A549 (cell line): Measurements from ENCODE around the gene FOXA1. TPM values are rescaled to one million over a fixed set of nuclear protein-coding genes. Genes with fewer than 3 reads are reported as not detected.

Experiments used
- ATAC-seq, 2 experiments: fragments of 200-7000 bp in 1 of 2; fragments of >200 bp in 1 of 2; cut with Nextera tagmentation in 1 of 2; cut with Tn5 transposase in 1 of 2; 3 replicates each; pipeline versions ENCODE4 v1.8.0 to v1.9.1; 2018 to 2020; ENCODE audit warnings: mild to moderate bottlenecking in 1 of 2, moderate library complexity in 1 of 2
- CTCF ChIA-PET: fragments of 300-600 bp; sonication (Branson Sonifier 250); formaldehyde crosslinking; extraction: SDS; loops from one replicate; lab custom pipeline; 2021; ENCODE audit warnings: antibody characterized with exemption, inconsistent platforms; lab: Yijun Ruan, JAX
- POLR2A ChIA-PET: fragments of 350-600 bp; formaldehyde crosslinking; extraction: SDS; loops from one replicate; lab custom pipeline; 2021; ENCODE audit warnings: antibody characterized with exemption, inconsistent platforms; lab: Yijun Ruan, JAX
- DNase-seq, 2 experiments: peaks; one replicate each; pipeline versions ENCODE4 v3.0.0 to v3.0.0-alpha.2; 2011 to 2016; ENCODE audit warnings: low read depth in 1 of 2, low spot score in 1 of 2
- FAIRE-seq: peaks from 2 replicates; lab custom pipeline; 2011; peaks lifted over from hg19 to GRCh38; lab: Jason Lieb, UNC
- H3K27ac ChIP-seq, 2 experiments: fragments of >200 bp; sonication (Bioruptor Twin); formaldehyde crosslinking; 3 replicates each; pipeline ENCODE4 v1.5.1; 2016 to 2017
- H3K4me1 ChIP-seq: fragments of >200 bp; sonication (Bioruptor Twin); formaldehyde crosslinking; 3 replicates; pipeline ENCODE4 v1.6.1; 2016
- H3K4me2 ChIP-seq: fragments of >200 bp; sonication (Bioruptor Twin); formaldehyde crosslinking; 3 replicates; pipeline ENCODE4 v1.6.1; 2016
- H3K4me3 ChIP-seq: fragments of >200 bp; sonication (Bioruptor Twin); formaldehyde crosslinking; 3 replicates; pipeline ENCODE4 v1.5.1; 2016
- H3K9me3 ChIP-seq: fragments of >200 bp; sonication (Bioruptor Twin); formaldehyde crosslinking; 3 replicates; pipeline ENCODE4 v1.6.1; 2016
- ATOH8 ChIP-seq: fragments of 250-450 bp; sonication (Bioruptor Pico); IDR thresholded peaks from 2 replicates; pipeline ENCODE4 v1.5.0; 2020; ENCODE audit warnings: low read depth, mild to moderate bottlenecking, moderate library complexity
- BCL3 ChIP-seq: fragments of >200 bp; sonication (Bioruptor Twin); formaldehyde crosslinking; IDR thresholded peaks from 3 replicates; pipeline ENCODE4 v1.6.1; 2016
- BHLHE40 ChIP-seq: IDR thresholded peaks from 2 replicates; pipeline ENCODE4 v1.6.1; 2012; ENCODE audit warnings: low read depth, low read length, inconsistent platforms
- CTCF ChIP-seq: fragments of >200 bp; sonication (Bioruptor Twin); formaldehyde crosslinking; IDR thresholded peaks from 3 replicates; pipeline ENCODE4 v1.5.1; 2016
- FOSB ChIP-seq: fragments of 250-450 bp; sonication (Bioruptor Pico); IDR thresholded peaks from 2 replicates; pipeline ENCODE4 v1.5.0; 2020; ENCODE audit warnings: mild to moderate bottlenecking, moderate library complexity
- FOSL2 ChIP-seq, 2 experiments: fragments of 450-650 bp in 1 of 2; fragments of >200 bp in 1 of 2; sonication (Bioruptor Twin) in 1 of 2; formaldehyde crosslinking; IDR thresholded peaks; 2 replicates each; pipeline versions ENCODE4 v1.5.0 to v1.6.1; 2016 to 2020; ENCODE audit warnings: mild to moderate bottlenecking in 1 of 2, moderate library complexity in 1 of 2
- GATA3 ChIP-seq: IDR thresholded peaks from 2 replicates; pipeline ENCODE4 v1.6.1; 2012; ENCODE audit warnings: borderline replicate concordance
- HES2 ChIP-seq: fragments of >200 bp; sonication (Bioruptor Twin); formaldehyde crosslinking; IDR thresholded peaks from 2 replicates; pipeline ENCODE4 v1.6.1; 2016
- JUNB ChIP-seq: fragments of >200 bp; sonication (Bioruptor Twin); formaldehyde crosslinking; IDR thresholded peaks from 2 replicates; pipeline ENCODE4 v1.6.1; 2016
- MAFK ChIP-seq: fragments of 450-650 bp; IDR thresholded peaks from 2 replicates; pipeline ENCODE4 v1.6.1; 2014; ENCODE audit not compliant: partially characterized antibody
- NFE2L2 ChIP-seq: fragments of 150-350 bp; conservative IDR thresholded peaks from 2 replicates; pipeline ENCODE4 v1.6.1; 2014; ENCODE audit warnings: low read length
- RAD21 ChIP-seq, 2 experiments: fragments of >200 bp in 1 of 2; sonication (Bioruptor Twin) in 1 of 2; formaldehyde crosslinking in 1 of 2; IDR thresholded peaks in 1 of 2; conservative IDR thresholded peaks in 1 of 2; 2 replicates in 1 of 2; 3 replicates in 1 of 2; pipeline ENCODE4 v1.6.1; 2012 to 2018; ENCODE audit warnings: inconsistent platforms in 1 of 2
- REST ChIP-seq: fragments of 200-600 bp; sonication (generic); IDR thresholded peaks from 2 replicates; pipeline ENCODE4 v1.6.1; 2016; ENCODE audit warnings: antibody characterized with exemption, mild to moderate bottlenecking, moderate library complexity
- RFX5 ChIP-seq: fragments of 450-650 bp; IDR thresholded peaks from 2 replicates; pipeline ENCODE4 v1.7.1; 2014; ENCODE audit warnings: antibody characterized with exemption, mild to moderate bottlenecking, moderate library complexity
- SMC3 ChIP-seq: fragments of >200 bp; sonication (Bioruptor Twin); formaldehyde crosslinking; IDR thresholded peaks from 3 replicates; pipeline ENCODE4 v1.6.1; 2018; ENCODE audit warnings: inconsistent platforms
- WGBS: methylation state at CpG from one replicate; pipeline ENCODE4 v1.1.6; 2017; ENCODE audit errors: missing lambda C conversion rate; 5-methylcytosine and 5-hydroxymethylcytosine counted together
- polyA plus RNA-seq, 4 experiments: library from polyadenylated mRNA; depleted of rRNA in 3 of 4; stranded (reverse); fragments of >200 nt; fragmentation: RNase III in 1 of 4; extraction: RNeasy Plus Mini Kit Qiagen cat#74134 plus additional on column Dnase treatment in 1 of 4; gene quantifications; 2 replicates in 3 of 4; 3 replicates in 1 of 4; pipeline ENCODE4 v1.2.3, GENCODE V29; 2011 to 2017

FOXA1 gene
- polyA plus RNA-seq, 2 of the 4 experiments (the other 2 are of a cell fraction): 5.5 to 17.9 TPM

- Histone ChIP-seq H3K4me3 (no peak overlapping the region), H3K4me2 (no peak overlapping the region), H3K27ac (no peak overlapping the region), H3K9me3 (no peaks in the 10 kb centered on the region), H3K4me1 (peaks cover 17% of the 10 kb centered on the region)
- ChIA-PET CTCF (interaction anchor here (2.0 to 2.4 kb wide), 2 partner anchors 351 to 367 kb away, joined by 5 to 15 read pairs; no protein-coding TSS in a partner anchor), POLR2A (no interaction called here)
- FAIRE-seq: no peak
- 90% methylated on average over 20 of the region's 20 CpGs for WGBS
- peak in 1 of 2 experiments; percentile 45 for DNase-seq
- ATAC-seq: no peak
- TF ChIP-seq RAD21 (conservative IDR thresholded peaks at IDR 0.05 in 1 of 2, IDR thresholded peaks at IDR 0.05 in 1 of 2): peak in 1 of 2 experiments; percentile 11; a peak in 1 of 5 replicates
- no peak for TF ChIP-seq BHLHE40
- TF ChIP-seq CTCF: 0 out of 3 replicates have a peak, but pooled peaks have one; percentile 7
- TF ChIP-seq MAFK: no peak
- no peak for TF ChIP-seq REST
Measured at GRCh38 chr14:37597538-37597913, 2.5 kb upstream of the FOXA1 start.

- peak overlapping the region in 1 of 2 experiments; percentile 90; a peak in 2 of 6 replicates for H3K27ac ChIP-seq
- DNase-seq (no peak), ATAC-seq (no peak), FAIRE-seq (no peak)
- peak overlapping the region; percentile 95 for H3K4me2 ChIP-seq
- ChIA-PET POLR2A (no interaction called here), CTCF (interaction anchor here (2.0 to 2.4 kb wide), 2 partner anchors 351 to 367 kb away, joined by 5 to 15 read pairs; no protein-coding TSS in a partner anchor)
- 71% methylated on average over 7 of the region's 7 CpGs for WGBS
- peaks cover 17% of the 10 kb centered on the region for H3K4me1 ChIP-seq
- TF ChIP-seq GATA3: no peak
- no peak for TF ChIP-seq SMC3
- TF ChIP-seq NFE2L2: no peak
- TF ChIP-seq RAD21 (conservative IDR thresholded peaks at IDR 0.05 in 1 of 2, IDR thresholded peaks at IDR 0.05 in 1 of 2): no peak
- no peak for TF ChIP-seq FOSB (CRISPR knock-in tag)
- TF ChIP-seq JUNB: no peak
- no peak for TF ChIP-seq REST
- TF ChIP-seq ATOH8 (CRISPR knock-in tag): no peak
- TF ChIP-seq BCL3: no peak
- TF ChIP-seq RFX5: no peak
- no peak for TF ChIP-seq HES2
- no peak for TF ChIP-seq FOSL2 (IDR thresholded peaks at IDR 0.05)
- TF ChIP-seq FOSL2 (CRISPR knock-in tag; IDR thresholded peaks at IDR 0.05): no peak
- peak overlapping the region; percentile 9; the same call in 1 of the 3 replicates for H3K4me3 ChIP-seq
- no peaks in the 10 kb centered on the region for H3K9me3 ChIP-seq
Measured at GRCh38 chr14:37596790-37597472, 1.9 kb upstream of the FOXA1 start.
